GM19240 (cell line): ENCODE results near the gene AR.
"Not testable (repeated sequence)": the region's sequence is repeated elsewhere in the genome, so short reads cannot be mapped to it uniquely, and the experiment has no call there.

ENCODE experiments used
- DNase-seq: peaks from one replicate; pipeline ENCODE4 v3.0.0; 2011; ENCODE audit warnings: low spot score; ENCODE audit not compliant: insufficient read length

Gene AR

DNA sequence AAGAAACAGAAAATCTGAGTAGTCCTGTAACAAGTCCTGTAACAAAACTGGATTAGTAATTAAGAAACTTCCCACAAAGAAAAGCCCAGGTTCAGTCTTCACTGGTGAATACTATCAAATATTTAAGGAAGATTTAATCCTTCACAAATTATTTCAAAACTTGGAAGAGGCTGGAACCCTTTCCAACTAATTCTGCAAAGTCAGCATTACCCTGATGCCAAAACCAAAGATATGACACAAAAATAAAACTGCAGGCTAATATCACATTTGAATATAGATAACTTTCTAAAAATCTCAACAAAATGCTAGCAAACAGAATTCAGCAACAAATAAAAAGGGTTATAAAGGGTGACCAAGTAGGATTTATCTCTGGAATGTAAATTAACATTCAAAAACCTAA, 80.5 kb downstream of the AR start:
- no peak for DNase-seq

DNA sequence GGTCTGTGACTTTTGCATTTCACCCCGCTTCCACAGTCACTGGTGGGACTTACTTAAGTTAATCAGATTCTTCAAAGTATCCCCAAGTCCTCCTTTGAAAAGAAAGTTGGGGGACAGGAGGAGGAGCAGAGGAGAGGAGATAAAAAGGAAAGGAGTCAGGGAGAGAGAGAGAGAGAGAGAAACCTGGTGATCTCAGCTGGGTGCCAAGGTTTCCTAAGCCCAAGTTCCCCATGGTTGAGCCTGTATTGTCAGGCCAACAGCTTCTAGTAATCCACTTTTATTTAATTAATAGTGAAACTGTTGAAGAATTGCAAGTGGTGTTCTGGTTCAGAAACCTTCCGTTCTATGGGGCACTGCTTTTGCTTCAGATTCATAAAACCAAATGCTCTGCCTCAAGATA, 91.6 kb downstream of the AR start:
- no peak for DNase-seq

DNA sequence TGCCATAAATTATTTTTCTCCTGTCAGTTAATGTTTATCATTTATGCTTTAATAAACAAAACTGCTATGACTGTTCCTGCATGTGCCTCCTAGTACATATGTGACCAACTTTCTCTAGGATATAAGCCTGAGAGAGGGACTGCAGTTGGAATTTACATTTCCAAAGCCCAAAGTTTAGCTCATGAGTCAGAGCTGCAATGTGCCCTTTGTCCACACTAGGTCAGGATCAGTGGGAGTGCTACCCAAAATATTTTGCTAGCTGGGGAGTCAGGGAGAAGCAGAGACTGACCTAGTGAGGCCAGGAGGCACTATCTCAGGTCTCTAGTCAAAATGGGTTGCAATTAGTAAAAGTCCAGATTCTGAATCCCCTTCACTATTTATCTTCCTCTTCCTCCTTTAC, 92.7 kb downstream of the AR start:
- DNase-seq: no peak

DNA sequence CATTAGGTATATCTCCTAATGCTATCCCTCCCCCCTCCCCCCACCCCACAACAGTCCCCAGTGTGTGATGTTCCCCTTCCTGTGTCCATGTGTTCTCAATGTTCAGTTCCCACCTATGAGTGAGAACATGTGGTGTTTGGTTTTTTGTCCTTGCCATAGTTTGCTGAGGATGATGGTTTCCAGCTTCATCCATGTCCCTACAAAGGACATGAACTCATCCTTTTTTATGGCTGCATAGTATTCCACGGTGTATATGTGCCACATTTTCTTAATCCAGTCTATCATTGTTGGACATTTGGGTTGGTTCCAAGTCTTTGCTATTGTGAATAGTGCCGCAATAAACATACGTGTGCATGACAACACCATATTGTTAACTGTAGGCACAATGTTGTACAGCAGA, 93.5 kb downstream of the AR start:
- DNase-seq: not testable (repeated sequence)

DNA sequence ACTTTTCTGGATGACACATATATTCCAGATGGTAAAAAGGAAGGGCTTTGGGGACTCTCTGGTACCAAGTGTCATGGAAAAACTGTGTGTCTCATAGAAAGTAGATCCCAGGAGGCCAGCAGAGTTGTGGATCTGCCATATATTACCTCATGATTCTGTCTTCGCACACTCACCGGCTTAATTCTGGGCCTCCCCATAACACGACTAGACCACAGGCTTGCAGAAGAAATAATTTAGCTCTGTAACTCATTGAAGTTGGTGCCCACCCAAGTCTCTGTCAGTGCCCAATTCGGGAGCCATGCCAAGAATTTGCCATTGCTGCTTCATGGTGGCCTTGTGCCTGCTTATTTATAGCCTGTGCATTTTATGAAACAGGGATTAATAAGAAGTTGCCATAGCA, 104.5 kb downstream of the AR start:
- no peak for DNase-seq

DNA sequence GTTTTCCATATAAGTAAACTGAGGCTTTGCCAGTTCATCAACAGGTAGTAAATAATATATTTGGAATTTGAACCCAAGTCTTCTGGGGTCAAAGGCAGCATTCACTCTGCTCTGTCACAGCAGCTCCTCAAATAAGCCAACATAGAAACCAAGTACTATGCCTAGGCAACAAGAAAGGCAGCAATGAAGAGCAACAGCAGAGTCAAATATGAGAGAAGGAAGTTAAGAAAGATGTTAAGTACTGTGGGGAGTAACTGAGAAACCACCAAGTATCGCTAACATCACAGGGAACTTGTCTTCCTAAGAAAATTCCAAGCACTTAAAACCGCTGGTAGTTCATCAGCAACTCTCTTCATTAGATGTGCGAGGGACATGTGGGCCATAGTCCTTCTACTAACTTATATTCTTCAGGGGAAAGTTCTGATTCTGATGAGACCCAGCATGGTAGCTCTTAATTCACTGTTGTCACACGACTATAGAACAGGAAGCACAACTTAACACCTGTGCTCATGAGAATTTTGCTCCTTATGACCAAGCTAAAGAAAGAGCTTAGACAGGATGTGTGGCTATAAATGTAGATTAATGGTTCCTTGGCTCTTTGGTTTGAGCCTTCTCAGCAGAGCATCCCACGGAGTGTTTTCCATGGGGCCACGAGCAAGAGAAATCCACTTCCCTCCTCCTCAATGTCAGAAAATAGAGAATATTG, 107.8 kb downstream of the AR start:
- DNase-seq: no peak

DNA sequence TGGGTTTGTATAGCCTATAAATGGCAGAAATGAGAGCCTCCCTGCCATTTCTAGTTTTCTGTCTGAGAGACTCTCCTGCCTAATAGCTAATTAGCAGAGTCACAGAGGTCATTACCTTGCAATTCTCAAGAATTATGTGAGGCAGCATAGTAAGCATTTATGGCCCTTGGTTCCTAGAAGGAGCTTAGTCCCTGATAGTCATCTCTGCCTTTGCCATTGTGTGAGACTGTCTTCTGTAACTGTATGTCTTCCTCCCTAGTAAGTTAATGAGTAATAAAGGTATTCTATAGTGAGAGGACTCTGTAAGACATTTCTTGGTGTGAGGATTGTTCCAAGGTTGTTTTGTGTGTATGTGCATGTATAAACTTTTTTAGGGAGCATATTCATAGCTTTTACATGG, 108.7 kb downstream of the AR start:
- no peak for DNase-seq

DNA sequence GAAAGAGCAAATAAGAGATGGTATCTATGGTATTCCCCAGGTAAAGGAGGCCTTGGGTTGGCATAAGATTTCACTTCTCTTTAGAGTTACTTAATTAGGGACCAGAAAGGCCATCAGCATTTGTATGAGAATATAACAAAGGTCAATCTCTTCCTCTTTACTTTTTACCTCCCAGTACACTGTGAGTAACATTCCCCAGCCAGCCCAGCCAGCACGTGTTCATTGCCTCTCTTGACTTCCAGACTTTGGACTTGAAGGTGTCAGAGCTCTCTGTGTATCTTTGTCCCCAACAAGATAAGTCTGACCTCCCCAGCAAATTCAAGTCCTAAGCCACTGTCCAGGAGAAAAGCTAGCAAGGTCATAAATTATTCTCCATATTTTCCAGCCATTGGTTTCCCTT, 110.5 kb downstream of the AR start:
- DNase-seq: no peak

DNA sequence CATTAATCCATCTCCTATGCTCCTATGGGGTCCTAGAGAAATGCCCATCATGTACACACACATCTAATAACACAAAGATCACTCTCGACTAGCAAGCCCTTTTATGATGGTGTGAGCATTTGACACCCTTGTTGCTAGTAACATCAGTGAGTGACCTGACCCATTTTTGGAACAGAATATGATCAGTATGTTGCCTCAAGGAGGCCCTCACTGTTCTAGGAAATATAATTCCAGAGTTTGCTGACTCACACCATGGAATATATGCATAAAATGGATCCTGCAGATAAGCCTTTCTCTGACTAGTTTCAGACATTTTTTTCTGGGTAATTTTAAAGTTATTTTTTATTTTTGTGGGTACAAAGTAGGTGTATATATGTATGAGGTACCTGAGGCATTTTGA, 121.8 kb downstream of the AR start:
- DNase-seq: no peak

DNA sequence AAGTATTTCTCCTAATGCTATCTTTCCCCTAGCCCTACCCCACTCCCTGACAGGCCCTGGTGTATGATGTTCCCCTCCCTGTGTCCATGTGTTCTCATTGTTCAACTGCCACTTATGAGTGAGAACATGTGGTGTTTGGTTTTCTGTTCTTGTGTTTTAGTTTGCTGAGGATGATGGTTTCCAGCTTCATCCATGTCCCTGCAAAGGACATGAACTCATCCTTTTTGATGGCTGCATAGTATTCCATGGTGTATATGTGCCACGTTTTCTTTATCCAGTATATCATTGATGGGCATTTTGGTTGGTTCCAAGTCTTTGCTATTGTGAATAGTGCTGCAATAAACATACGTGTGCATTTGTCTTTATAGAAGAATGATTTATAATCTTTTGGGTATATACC, 126.9 kb downstream of the AR start:
- not testable (repeated sequence) for DNase-seq

DNA sequence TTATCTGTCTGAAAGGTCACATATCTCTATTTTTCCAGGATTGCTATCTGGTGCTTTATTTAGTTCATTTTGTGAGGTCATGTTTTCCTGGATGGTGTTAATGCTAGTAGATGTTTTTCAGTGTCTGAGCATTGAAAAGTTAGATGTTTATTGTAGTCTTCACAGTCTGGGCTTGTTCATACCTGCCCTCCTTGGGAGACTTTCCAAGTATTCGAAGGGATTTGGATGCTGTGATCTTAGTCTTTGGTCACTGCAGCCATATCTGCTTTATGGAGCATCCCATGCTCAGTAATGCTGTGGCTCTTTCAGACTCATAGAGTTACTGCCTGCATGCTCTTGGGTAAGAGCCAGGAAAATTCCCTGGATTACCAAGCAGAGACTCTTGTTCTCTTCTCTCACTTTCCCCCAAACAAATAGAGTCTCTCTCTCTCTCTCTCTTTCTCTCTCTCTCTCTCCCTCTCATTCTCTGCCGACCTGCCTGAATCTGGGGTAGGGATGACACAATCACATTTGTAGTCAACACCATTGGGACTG, 130.0 kb downstream of the AR start:
- DNase-seq: no peak

DNA sequence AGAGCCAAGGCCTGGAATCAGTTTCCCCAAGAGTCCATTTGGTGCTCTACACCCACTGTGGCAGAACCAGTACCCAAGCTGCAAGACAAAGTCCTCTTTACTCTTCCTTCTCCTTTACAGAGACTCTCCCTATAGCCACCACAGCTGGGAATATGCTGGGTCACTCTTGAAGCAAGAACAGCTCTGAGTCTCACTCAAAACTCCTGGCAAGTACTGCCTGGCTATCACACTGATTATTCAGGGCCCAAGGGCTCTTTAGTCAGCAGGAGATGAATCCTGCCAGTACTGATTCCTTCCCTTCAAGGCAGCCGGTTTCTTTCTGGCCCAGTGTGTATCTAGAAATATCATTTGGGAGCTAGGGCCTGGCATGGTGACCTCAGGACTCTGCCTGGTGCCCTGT, 130.9 kb downstream of the AR start:
- DNase-seq: no peak

DNA sequence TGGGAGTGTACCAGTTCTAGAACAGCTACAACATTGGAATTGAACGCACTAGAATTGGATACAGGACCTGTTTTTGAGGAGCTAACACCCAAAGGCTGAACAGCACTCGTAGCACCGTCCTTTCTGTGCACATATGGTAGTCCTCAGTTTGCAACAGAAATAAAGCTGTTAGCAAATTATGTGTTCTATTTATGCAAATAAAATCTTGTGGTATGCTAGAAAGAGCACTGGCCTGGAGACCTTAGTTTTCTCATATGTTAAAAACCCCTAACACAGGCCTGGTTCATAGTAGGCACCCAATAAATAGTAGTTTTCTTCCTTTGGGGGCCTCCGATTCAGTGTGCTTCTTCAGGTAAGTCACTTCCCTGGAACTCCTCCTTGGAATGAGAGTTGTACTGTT, 140.3 kb downstream of the AR start:
- DNase-seq: no peak

DNA sequence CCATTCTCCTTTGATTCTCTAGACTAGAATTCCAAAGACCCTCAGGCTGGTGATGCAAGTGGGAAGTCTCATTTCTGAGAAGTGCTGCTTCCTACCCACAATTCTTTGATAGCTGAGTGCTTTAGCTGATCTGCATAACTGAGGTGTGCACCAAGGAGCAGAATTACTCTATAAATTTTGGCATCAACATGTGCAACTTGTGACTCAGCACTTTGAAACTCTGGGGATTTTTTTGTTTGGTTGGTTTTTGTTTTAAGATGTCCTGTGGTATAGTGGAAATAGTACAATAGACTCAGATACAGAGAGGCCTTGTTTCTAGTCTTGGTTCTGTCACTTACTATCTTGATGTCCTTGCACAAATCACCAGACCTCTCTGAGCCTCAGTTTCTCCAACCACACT, 148.4 kb downstream of the AR start:
- no peak for DNase-seq

DNA sequence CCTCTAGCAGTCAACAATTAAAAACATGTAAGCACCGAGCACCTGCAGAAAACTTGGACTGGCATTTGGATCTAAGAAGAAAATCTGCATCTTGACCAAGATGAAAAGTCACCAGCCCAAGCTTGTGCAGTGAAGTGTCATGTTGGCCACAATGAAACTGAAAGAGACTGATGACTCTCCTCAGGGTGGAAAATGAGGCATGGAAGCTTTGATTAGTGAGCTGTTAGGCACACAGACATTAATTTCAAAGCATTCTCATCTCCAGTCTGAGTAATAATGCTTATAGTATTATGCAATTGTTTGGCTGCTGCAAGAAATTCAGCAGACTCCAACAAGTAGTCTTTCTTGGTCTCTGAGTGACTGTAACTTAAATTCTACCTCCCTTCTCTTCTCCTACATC, 150.1 kb downstream of the AR start:
- DNase-seq: no peak

DNA sequence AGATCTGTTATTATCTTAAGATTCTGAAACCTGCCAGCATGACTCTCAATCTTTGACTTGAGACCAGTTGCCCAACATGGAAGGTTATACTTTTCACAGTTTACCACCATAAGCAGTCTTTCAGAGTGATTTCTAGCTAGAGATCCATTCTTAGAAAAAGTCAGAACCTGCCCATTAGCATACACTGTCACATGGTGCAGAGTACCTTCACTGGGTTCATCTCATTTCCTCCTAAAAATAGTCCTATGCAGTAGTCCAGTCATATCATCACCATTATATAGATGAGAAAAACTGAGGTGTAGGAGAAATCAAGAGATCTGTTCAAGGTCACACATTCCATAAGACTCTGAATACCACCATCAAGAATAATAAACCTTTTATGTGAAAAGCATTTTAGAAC, 153.6 kb downstream of the AR start:
- no peak for DNase-seq

DNA sequence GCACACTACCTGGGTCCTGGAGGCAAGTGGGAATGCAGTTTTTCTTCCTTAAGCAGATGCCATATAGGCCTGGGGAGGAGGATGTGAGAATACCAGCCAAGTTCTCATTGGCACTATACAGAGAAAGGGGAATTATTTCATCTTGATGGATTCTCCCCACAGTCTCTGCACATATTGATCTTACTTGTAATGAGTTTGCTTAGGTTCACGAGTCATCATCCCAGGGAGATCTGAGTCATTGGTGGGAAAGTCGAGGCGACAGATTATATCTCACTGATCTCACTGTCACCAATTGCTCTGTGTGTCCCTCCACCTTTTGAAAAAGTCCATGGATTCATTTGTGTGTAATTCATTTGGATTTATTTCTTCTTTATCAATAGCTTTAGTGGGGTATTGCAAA, 156.8 kb downstream of the AR start:
- no peak for DNase-seq

DNA sequence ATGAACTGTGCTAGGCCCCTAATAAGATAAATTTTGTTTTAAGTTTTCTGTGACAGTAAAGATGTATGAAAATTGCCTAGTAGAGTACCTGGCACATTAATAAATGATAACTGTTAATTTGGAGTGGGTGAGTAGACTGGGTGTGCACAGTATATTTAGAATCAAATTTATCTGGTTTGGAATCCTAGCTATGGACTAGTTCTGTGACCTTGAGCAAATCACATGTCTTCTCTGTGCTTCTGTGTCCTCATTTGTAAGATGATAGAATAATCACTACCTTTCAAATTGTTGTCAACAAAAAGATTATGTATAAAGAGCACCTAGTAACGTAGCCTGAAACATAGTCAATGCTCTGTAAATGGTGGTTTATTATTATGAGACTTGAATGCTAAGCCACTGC, 170.2 kb downstream of the AR start:
- no peak for DNase-seq

DNA sequence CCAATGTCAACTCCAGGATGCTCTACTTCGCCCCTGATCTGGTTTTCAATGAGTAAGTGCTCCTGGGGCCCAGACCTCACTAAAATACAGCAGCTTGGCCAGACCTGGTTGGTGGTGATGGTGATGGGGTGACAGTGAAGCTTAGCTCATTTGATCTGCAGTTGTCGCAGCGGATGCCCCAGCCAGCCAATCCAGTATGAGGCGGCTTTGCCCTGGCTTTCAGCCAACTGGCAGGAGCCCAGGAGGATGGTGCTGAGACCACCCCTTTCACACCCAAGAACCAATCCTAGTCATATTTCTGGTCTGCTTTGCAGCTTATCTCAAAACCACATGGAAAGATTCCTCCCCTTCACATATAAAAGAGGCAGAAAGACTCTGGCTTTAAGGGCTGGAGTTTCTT, 173.8 kb downstream of the AR start:
- no peak for DNase-seq

DNA sequence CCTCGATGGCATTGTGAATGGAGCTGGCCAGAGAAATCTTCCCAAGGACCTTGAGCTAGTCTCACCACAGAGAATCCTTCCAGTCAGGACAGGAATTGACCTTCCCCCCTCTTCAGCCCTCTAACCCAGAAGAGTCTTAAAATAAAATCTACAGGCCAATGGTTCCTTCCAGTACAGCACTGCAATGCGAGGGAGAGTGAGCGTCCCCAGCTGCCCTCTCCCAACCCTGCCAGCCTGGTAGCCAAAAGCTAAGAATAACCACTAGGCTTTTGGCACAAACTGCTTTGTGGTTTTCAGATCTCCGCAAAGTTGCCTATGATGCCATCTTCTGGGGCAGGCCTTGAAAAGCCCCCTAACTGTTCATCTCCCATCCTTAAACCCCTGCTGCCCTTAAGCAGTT, 175.1 kb downstream of the AR start:
- DNase-seq: no peak

DNA sequence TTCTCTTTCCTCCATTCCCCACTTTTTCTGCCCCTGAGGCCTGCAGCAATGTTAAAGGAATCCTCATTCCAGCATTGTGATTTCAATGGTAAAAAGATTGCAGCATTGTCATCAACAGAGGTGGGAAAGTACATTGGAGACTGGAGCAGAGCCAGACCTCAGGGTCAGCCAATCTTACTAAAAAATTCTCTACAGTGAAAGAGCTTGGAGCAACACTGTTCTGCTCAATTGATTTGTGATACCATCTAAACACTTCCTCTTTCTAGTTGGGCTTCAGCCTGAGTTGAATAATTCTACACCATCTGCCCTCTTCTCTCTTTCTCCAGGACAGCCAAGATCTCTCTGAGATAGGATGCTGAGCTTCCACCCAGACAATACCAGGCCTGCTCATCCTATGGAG, 176.5 kb downstream of the AR start:
- no peak for DNase-seq

DNA sequence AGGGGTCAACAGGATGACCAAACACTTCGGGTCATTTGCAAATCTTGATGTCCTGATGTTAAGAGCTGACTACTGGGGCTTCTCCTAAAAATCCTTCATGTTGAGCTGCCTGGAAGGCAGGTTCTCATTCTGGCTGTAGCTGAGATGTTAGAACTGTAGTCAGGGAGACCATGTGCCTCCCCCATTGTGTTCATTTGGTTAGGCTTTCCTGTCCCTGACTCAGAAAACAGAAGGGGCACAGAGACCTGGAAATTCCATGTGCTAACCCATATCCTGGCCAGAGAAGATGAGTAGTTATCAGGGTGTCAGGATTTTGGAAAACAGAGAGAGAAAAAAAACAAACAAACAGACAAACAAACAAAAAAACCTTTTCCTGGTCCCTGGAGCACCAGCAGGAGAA, 177.5 kb downstream of the AR start:
- no peak for DNase-seq

DNA sequence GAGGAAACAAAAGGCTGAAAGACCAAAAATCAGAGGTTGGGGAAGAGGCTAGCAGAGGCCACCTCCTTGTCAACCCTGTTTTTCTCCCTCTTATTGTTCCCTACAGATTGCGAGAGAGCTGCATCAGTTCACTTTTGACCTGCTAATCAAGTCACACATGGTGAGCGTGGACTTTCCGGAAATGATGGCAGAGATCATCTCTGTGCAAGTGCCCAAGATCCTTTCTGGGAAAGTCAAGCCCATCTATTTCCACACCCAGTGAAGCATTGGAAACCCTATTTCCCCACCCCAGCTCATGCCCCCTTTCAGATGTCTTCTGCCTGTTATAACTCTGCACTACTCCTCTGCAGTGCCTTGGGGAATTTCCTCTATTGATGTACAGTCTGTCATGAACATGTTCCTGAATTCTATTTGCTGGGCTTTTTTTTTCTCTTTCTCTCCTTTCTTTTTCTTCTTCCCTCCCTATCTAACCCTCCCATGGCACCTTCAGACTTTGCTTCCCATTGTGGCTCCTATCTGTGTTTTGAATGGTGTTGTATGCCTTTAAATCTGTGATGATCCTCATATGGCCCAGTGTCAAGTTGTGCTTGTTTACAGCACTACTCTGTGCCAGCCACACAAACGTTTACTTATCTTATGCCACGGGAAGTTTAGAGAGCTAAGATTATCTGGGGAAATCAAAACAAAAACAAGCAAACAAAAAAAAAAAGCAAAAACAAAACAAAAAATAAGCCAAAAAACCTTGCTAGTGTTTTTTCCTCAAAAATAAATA, 179.9 kb downstream of the AR start:
- no peak for DNase-seq
